ENCODE measurements around the gene PRKG1.
"Not testable (repeated sequence)": the region's sequence is repeated elsewhere in the genome, so short reads cannot be mapped to it uniquely, and the experiment has no call there.

PRKG1 gene

GRCh38 chr10:51985336-51985735 lies 911.0 kb downstream of the PRKG1 start:
- DNase-seq: no peak

GRCh38 chr10:51986516-51986915 lies 912.2 kb downstream of the PRKG1 start:
- DNase-seq: no peak

GRCh38 chr10:51993475-51993874 lies 919.2 kb downstream of the PRKG1 start:
- DNase-seq: no peak

GRCh38 chr10:51999096-51999495 lies 924.8 kb downstream of the PRKG1 start:
- DNase-seq: no peak

- DNase-seq: no peak
Observed at GRCh38 chr10:52004342-52004949, 930.2 kb downstream of the PRKG1 start.

- no peak for DNase-seq
Observed at GRCh38 chr10:52007091-52007490, 932.8 kb downstream of the PRKG1 start.

- DNase-seq: no peak
Observed at GRCh38 chr10:52011118-52011517, 936.8 kb downstream of the PRKG1 start.

GRCh38 chr10:52019077-52019555 lies 944.8 kb downstream of the PRKG1 start:
- DNase-seq: no peak

GRCh38 chr10:52019656-52020055 lies 945.4 kb downstream of the PRKG1 start:
- DNase-seq: no peak

GRCh38 chr10:52020173-52020572 lies 945.9 kb downstream of the PRKG1 start:
- DNase-seq: no peak

GRCh38 chr10:52020702-52021101 lies 946.4 kb downstream of the PRKG1 start:
- no peak for DNase-seq

- no peak for DNase-seq
Observed at GRCh38 chr10:52027055-52027705, 952.9 kb downstream of the PRKG1 start.

- no peak for DNase-seq
Observed at GRCh38 chr10:52028523-52028858, 954.2 kb downstream of the PRKG1 start.

GRCh38 chr10:52029628-52030027 lies 955.3 kb downstream of the PRKG1 start:
- DNase-seq: no peak

- DNase-seq: no peak
Observed at GRCh38 chr10:52030051-52030790, 955.9 kb downstream of the PRKG1 start.

- DNase-seq: no peak
Observed at GRCh38 chr10:52030975-52031374, 956.7 kb downstream of the PRKG1 start.

- no peak for DNase-seq
Observed at GRCh38 chr10:52031771-52032170, 957.5 kb downstream of the PRKG1 start.

GRCh38 chr10:52032681-52033629 lies 958.7 kb downstream of the PRKG1 start:
- DNase-seq: no peak

GRCh38 chr10:52039002-52039793 lies 964.9 kb downstream of the PRKG1 start:
- not testable (repeated sequence) for DNase-seq

- DNase-seq: no peak
Observed at GRCh38 chr10:52040486-52040885, 966.2 kb downstream of the PRKG1 start.

- DNase-seq: no peak
Observed at GRCh38 chr10:52043811-52044210, 969.5 kb downstream of the PRKG1 start.

- no peak for DNase-seq
Observed at GRCh38 chr10:52048051-52048450, 973.8 kb downstream of the PRKG1 start.

All from activated naive CD4-positive, alpha-beta T cell treated with Interleukin-2 at 50 U/mL for 16 hours (primary cell).